GM20431 (cell line): ENCODE data around the gene TPO.
"Not testable (repeated sequence)": the region's sequence is repeated elsewhere in the genome, so short reads cannot be mapped to it uniquely, and the experiment has no call there.

Experiments used
- in situ Hi-C: fragments of 300-500 bp; cut with MseI, MboI; formaldehyde crosslinking; loops from one replicate; pipeline ENCODE4 v1.15.0; 2020; ENCODE audit warnings: low sequenced_read_pairs; ENCODE audit not compliant: unreplicated experiment

Gene TPO

DNA sequence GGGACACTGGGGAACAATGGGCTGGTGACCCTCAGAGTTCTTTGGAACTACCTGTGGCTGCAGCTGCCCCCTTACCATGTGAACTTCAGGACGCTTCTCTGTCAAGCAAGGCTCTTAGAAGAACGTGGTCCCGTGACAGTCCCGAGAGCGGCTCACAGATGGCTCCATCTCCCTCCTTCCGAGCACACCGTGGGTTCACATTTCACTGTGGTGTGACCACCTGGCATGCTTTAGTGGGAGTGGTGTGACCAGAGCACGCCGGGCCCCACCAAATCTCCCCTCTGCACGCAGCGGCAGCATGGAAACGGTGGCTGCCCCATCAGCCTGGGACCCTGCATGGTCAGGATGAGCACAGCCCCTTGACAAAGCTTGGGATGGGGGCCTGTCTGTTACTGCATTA lies 9.7 kb upstream of the TPO start:
- in situ Hi-C loops = no loop called here

DNA sequence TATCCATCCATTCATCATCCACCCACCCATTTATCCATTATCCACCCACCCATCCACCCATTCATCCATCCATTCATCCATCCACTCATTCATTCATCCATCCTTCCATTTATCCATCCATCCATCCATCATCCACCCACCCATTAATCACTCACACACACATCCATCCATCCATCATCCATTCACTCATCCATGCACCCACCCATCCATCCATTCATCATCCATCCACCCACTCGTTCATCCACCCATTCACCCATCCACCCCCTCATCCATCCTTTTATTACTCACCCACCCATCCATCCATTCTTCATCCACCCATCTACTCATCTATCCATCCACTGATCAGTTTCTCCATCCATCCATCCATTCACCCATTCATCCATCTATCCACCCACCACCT lies 8.1 kb upstream of the TPO start:
- in situ Hi-C loops = no loop called here

DNA sequence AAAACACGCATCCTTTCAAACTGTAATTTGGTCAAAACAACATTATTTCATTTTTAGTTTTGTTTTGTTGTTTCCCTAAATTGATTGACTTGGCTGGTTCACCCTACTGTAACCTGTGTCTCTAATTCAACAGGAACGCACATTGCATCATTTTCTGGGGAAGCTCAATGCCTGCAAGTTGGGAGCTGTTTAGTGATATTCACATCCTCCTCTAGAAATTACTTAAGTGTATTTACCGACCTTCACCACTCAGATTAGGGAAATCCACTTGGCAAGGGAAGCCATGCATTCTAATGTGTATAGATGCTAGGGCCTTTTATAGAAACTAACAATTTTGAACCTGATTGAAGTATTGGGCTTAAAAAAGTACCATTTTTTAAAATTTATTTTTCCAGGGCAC lies 7.3 kb upstream of the TPO start:
- in situ Hi-C loops = no loop called here

DNA sequence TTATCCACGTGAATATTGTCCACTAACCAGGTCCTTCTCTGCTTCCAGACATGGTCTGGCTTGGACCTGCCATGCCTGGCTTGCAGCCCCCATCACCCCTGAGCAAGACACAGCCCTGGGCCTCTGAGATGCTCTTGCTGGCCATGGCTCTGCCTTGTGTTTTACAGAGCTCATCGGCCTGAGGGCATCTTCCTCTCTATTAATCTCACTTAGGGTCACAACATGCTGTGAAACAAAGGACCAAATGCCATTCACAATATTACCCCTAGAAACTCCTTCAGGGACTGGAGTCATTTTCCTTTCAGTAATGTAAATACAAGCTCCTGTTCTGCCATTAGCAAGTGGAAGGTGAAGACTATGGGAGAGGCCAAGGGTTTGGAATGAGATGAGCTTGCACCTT lies 6.8 kb upstream of the TPO start:
- in situ Hi-C loops = no loop called here

DNA sequence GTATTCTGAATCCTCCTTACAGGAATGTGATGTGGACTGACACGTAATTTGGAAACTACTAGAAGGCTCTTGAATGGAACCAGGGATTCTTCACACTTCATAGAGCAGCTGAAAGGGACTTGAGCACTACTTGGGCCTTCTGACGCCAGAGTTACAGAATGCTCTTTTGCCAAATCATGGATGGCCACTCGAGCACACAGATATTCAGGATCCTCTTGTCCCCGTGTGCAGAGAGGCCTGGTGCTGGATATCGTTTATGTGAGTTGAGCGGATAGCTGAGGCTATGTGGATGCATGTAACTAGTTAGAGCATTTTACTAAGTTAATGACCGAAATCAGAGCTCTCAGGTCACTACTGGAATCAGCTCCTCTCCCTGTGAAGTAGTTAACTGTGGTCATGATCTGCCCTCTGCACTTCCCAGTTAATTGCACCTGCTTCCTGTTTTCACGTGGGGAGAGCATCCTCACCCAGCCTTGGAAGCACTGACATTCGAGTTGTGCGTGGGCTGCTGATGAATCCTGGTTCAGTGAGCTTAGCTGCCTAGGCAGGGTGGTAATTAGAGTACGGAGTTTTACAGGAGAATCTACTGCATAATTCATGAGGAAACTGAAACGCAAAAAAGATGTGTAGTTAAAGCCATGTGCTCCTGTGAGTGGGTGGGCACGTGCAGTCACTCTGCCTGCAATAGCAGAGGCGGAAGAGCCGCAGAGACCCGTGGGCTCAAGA lies 5.2 kb upstream of the TPO start:
- in situ Hi-C loops = no loop called here

DNA sequence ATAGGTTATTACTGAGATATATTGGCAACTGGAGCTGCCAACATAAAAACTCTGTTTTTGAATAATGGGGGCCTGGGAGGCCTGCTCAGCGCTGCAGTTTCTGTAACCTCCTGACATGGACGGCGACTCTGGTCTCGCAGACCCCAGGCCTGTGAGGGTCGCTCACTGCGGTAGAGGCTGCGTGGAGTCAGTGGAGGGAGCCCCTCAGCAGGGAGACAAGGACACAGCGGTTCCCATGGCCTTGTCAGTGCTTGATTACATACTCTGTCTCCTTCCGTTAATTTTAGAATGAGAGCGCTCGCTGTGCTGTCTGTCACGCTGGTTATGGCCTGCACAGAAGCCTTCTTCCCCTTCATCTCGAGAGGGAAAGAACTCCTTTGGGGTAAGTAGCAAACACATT lies 858 bp downstream of the TPO start:
- in situ Hi-C loops = no loop called here

DNA sequence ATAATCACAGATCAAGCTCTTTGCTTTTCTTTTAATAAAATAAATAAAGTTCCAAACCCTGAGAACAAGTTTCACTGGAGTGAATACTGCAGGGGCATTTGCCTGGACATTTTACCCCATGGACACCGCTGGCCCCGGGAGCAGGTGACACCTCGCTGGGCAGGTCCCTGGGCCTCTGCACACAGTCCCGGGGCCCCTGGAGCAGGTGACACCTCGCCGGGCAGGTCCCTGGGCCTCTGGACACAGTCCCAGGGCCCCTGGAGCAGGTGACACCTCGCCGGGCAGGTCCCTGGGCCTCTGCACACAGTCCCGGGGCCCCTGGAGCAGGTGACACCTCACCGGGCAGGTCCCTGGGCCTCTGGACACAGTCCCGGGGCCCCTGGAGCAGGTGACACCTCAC lies 1.6 kb downstream of the TPO start:
- in situ Hi-C loops = not testable (repeated sequence)

DNA sequence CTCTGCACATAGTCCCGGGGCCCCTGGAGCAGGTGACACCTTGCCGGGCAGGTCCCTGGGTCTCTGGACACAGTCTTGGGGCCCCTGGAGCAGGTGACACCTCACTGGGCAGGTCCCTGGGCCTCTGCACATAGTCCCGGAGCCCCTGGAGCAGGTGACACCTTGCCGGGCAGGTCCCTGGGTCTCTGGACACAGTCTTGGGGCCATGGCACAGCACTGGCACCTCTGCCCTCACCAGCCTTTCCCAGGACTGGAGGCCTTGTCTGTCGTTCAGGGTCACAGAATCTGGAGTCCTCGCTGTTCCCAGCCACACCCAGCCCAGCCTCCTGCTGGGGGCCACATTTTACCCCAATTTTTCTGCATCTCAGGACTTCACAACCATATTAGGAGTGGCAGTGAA lies 2.2 kb downstream of the TPO start:
- in situ Hi-C loops = no loop called here

DNA sequence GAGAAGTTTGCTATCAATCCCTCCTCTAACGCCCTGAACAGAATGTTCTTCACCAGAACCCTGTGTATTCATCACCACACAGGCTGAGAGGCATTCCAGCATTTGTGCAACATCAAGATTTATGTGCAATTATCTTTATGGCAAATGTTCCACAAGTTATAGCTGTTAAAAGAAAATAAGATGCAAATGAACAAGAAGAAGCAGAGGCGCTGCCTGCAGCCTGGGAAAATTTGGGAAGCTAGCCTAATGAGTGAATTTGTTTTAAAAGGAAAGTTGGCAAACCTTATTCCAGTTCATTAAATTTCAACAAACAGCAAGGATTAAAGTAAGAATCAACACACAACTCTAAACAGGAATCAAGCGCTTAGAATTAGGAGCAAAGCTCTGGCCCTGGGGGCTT lies 5.3 kb downstream of the TPO start:
- in situ Hi-C loops = no loop called here

DNA sequence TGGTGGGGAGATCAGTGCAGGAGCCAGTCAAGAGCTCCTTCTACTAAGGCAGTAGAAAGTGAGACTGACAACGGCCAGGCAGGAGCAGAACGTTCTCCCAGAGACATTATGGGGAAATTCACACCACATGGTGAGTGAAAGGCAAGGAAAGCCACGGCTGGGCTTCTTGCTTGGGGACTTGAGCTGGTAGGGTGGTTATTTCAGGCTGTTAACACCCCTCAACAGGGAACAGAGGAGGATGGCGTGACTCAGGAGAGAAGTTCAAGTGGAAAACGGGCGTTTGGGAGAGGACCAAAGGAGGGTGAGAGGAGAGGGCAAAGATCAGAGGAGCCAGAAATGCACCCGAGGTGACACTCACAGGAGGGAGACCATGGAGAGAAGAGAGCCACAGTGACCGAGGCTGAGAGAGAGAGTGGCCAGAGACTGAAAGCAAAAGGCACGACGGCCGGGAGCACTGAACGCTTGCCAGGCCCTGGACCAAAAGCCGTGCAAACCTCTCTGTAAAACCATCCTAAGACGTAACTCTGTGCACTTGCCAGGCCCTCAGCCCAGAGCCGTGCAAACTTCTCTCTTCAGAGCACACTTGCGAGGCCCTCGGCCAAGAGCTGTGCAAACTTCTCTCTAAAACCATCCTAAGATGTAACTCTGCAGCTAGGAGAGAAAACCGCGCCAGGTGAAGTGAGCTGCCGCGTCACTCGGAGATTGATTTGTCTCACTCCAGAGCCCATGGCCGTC lies 7.7 kb downstream of the TPO start:
- in situ Hi-C loops = no loop called here

DNA sequence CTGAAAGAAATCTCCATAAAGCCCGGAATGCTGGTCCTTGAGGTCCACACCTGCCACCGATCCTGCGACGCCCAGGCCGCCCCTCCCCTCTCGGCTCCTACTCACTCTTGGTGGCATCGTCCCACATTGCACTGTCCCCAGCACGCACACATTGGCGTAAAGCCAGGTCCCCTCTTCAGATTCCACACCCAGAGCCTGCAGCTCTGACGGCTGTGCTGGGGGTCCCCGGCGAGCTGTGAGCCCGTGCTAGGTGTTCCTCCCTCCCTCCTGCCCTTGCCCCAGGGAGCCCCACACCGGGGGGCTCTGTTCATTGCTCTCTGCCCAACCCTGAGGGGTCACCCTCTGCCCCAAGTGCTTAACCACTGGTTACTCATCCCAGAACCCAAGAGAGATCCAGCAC lies 8.5 kb downstream of the TPO start:
- in situ Hi-C loops = no loop called here

DNA sequence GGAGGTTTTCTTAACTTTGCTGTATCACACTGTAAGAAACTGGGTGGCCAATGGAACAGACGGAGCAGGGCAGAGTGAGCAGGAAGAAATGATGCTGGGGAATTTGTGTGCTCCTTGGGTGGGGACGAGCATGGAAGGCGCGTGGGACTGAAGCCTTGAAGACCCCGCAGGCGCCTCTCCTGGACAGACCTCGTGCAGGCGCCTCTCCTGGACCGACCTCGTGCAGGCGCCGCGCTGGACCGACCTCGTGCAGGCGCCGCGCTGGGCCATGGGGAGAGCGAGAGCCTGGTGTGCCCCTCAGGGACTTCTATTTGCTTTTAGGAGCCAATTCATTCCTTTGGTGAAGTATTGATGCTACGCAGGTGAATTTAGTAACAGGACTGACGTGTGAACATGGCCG lies 8.9 kb downstream of the TPO start:
- in situ Hi-C loops = no loop called here

DNA sequence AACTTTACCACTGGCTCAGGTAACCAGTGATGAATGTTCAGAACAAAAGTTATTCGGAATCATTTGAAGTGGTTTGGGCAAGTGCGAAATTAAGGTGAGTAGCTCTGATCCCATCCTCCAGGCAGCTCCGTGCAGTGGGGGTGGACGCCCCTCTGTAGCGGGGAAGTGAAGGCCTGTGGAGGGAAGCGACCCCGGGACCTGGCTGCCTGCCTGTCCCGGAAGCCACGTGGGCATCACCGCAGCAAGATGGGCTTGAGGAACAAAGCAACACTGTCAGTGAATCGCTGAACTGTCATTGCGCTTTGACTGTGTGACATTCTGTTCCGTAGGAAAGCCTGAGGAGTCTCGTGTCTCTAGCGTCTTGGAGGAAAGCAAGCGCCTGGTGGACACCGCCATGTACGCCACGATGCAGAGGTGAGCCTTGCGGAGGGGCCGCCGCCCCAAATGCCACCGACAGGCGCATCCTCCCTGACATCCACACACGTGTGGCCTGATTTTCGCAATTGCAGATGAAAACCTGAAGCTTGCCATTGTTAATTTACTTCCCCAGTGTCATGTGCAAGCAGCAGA lies 9.5 kb downstream of the TPO start:
- in situ Hi-C loops = no loop called here

DNA sequence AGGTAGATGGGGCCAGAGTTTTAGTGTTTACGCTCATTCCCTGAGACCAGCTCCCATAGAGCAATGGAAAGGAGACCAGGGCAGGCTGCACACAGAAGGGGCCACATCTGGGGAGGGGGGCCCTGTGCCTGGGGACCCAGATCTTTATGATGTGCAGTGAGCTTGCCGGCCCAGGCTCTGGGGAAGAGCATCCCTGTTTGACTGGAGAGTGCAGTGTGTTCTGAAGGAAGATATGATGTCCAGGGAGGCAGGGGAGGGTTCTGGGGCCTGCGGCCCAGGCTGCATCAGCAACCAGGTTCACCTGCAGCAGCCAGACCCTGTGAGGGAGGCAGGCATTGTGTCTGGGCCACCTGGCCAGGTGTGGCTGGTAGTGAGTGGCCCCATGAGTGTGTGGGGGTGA lies 13.8 kb downstream of the TPO start:
- in situ Hi-C loops = no loop called here

DNA sequence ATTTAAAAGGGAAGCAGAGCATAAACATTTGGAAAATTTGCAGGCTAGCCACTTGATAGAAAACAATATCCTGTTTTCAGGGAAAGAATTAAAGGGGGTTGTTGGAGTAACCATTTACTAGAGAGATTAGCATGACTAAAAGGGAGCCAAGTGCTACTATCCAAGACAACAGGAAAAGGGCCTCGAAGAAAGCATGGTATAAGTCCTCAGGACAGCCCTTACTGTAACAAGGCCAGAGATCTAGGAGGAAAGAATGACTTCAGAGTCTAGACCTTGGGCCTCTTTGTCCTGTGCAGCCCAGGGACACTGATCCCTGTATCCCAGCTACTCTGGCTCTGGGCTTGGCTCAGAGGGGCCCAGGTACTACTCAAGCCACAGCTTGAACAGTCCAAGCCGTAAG lies 16.6 kb downstream of the TPO start:
- in situ Hi-C loops = no loop called here

DNA sequence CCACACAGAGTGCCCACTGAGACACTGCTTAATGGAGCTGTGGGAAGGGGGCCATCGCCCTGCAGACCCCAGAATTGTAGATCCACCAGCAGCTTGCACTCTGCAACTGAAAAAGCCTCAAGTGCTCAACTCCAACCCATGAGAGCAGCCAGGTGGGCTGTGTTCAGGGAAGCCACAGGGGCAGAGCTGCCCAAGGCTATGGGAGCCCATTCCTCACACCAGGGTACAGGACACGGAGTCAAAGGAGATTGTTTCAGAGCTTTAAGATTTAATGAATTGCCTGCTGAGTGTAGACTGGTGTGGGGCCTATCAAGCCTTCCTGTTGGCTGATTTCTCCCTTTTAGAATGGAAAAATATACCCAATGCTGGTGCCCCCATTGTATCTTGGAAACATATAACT lies 17.2 kb downstream of the TPO start:
- in situ Hi-C loops = no loop called here

DNA sequence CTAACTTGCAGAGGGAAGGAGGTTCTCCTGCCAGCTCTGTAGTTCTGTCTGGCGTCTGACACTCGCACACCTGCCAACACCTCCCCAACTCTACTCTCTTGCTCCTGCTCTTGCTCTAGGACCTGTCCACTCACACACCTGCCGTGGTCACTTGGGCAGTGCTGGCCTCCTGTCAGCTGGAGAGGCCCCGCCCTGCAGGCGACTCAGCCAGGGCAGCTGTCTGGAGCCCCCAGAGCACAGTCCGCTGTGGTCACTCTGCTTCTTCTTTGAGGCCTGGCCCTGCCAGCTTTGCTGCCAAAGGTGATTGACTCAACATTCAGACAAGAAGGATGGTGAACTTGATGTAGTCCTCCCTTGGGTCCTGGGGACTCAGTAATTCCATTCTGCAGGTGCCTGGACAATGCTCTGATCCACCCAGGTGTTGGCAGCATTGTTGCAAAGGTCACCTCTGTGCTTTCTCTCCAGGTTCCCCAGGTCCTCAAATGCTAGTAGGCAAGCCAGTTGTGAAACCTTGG lies 18.7 kb downstream of the TPO start:
- in situ Hi-C loops = no loop called here

DNA sequence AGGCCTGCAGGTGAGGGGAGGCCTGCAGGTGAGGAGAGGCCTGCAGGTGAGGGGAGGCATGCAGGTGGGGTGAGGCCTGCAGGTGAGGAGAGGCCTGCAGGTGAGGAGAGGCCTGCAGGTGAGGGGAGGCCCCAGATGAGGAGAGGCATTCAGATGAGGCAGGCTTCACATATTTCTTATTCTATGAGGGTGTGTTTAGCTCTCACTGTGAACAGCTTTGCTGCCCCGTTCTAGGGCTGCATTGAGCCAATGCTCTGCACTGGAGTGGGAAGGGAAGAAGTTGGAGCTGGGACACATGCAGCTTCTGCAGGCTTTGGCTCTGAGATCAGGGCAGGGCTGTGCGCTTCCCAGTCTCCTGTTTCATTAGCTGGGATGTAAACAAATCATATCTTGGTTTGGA lies 19.5 kb downstream of the TPO start:
- in situ Hi-C loops = no loop called here

DNA sequence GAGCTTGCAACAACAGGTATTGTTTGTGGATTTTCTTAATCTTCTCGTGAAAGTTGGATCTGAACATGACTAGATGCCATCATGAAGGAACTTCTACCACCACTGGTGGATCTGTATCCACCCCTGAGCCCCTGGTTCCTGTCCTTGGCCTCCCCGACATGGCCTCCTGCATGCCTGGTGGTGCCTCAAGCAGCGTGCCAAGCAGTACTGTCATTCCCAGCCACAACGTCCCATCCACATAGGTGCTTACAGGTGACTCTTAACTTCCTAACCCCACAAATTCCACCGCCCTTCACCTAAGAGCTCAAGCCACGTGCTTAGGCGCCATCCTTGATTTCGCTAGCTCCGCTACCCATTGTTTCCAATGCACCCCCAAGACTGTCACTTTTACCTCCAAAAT lies 23.1 kb downstream of the TPO start:
- in situ Hi-C loops = no loop called here

DNA sequence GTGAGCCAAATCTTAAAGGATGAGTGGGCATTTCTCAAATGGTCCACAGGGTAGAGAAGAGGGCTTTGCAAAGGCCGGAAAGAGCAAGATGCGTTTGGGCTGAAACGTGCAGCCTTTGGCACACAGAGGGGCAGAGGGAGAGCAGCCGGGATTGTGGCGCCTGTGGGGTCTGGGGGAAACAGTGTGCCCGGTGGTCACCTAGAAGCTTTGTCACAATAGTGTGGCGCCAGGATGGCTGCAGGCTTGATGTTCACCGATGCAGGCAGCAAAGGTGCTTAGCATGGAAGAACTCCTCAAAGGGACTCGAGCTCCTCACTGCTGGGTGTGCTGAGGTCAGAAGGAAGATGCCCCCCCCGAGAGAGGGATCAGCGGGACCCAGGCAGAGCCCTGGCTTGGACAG lies 23.8 kb downstream of the TPO start:
- in situ Hi-C loops = no loop called here

DNA sequence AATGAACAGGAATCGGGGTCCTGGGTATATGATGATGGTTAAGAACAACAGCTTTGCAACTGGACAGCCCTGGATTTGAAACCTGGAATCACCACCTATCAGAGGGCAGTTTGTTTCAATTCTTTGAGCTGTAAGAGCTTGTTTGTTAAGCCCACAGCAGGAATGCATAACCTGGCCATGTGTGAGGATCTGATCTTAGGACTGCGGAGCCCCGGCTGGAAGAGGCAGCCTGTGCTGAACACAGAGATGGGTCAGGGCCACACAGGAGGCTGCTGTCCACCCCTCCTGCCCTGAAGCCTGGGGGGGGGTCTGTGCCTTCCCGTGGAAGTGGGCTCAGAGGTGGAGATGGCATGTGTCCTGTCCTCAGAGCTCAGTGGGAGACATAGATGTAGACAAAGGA lies 24.3 kb downstream of the TPO start:
- in situ Hi-C loops = no loop called here

DNA sequence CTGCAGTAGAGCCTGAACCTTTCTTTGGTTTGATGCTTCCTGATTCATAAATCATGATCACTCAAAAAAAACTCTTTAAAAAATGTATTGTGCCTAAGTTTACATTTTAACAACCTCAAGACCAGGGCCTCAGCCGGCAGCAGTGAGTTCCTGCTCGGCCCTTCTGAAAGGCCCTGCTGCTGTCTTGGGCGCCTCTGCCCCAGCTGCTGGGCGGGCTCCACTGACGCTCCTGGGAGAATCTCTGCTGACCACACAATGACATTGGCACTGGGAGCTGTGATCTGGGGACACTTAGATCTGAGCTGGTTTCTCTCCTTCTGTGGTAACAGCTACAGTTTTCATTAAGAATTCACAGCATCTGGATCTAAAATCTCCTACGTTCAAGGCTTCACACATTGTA lies 25.7 kb downstream of the TPO start:
- in situ Hi-C loops = no loop called here
